Ishikawa (cell line): ENCODE results near the gene OR2M3.

ENCODE experiments used
- CEBPB ChIP-seq: IDR thresholded peaks from 2 replicates; pipeline ENCODE4 v1.6.1; 2012
- CREB1 ChIP-seq: IDR thresholded peaks from 2 replicates; pipeline ENCODE4 v1.6.1; 2012; ENCODE audit warnings: low read depth
- EGR1 ChIP-seq: IDR thresholded peaks from 2 replicates; pipeline ENCODE4 v1.6.1; 2012
- EP300 ChIP-seq: IDR thresholded peaks from 2 replicates; pipeline ENCODE4 v1.6.1; 2012; ENCODE audit warnings: borderline replicate concordance
- FOXM1 ChIP-seq: IDR thresholded peaks from 2 replicates; pipeline ENCODE4 v1.6.1; 2012; ENCODE audit warnings: low read depth, borderline replicate concordance
- NFIC ChIP-seq: IDR thresholded peaks from 2 replicates; pipeline ENCODE4 v1.6.1; 2012
- RAD21 ChIP-seq: IDR thresholded peaks from 2 replicates; pipeline ENCODE4 v1.6.1; 2012; ENCODE audit warnings: low read depth
- TAF1 ChIP-seq: IDR thresholded peaks from 2 replicates; pipeline ENCODE4 v1.6.1; 2012; ENCODE audit warnings: low read depth, mild to moderate bottlenecking
- TCF12 ChIP-seq: IDR thresholded peaks from 2 replicates; pipeline ENCODE4 v1.6.1; 2012; ENCODE audit warnings: low read depth
- TEAD4 ChIP-seq: IDR thresholded peaks from 2 replicates; pipeline ENCODE4 v1.6.1; 2012
- YY1 ChIP-seq: IDR thresholded peaks from 2 replicates; pipeline ENCODE4 v1.6.1; 2012; ENCODE audit warnings: low read depth
- ZBTB7A ChIP-seq: IDR thresholded peaks from 2 replicates; pipeline ENCODE4 v1.6.1; 2012; ENCODE audit warnings: low read depth
- TF ChIP-seq, protein P1 (sequence below): IDR thresholded peaks from 2 replicates; pipeline ENCODE4 v1.6.1; 2012
- TF ChIP-seq, protein P2 (sequence below): IDR thresholded peaks from 2 replicates; pipeline ENCODE4 v1.6.1; 2012; ENCODE audit warnings: low read depth, mild to moderate bottlenecking
- TF ChIP-seq, protein P3 (sequence below): IDR thresholded peaks from 2 replicates; pipeline ENCODE4 v1.6.1; 2012

OR2M3 gene

DNA sequence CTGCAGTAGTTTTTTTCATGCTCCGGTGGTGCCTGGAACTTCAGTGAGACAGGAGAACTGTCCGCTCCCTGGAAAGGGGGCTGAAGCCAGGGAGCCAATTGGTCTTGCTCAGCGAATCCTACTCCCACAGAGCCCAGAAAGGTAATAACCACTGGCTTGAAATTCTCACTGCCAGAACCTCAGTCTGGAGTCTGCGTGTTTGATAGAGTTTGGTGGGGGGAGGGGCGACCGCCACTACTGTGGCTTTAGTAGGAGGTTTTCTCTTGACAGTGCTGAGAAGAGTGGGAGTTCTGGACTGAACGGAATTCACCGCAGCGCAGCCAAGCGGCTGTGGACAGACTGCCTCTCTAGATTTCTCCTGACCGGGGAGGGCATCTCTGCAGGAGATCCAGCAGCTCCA, 8.0 kb upstream of the OR2M3 start:
- no peak for TF ChIP-seq NFIC

DNA sequence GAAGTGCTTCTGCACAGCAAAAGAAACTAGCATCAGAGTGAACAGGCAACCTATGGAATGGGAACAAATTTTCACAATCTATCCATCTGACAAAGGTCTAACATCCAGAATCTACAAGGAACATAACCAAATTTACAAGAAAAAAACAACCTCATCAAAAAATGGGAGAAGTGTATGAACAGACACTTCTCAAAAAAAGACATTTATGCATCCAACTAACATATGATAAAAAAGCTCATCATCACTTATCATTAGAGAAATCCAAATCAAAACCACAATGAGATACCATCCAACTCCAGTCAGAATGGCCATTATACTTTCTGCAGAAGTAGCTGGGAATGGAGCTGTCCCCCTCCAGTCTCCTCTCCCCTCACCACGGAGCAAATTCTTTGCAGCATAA, 2.9 kb upstream of the OR2M3 start:
- TF ChIP-seq EP300 (no peak), ZBTB7A (no peak), YY1 (no peak), RAD21 (no peak), TCF12 (no peak), CEBPB (no peak), CREB1 (no peak), TEAD4 (no peak), EGR1 (no peak), TAF1 (no peak), NFIC (no peak), FOXM1 (no peak)
- TF ChIP-seq, protein P1, sequence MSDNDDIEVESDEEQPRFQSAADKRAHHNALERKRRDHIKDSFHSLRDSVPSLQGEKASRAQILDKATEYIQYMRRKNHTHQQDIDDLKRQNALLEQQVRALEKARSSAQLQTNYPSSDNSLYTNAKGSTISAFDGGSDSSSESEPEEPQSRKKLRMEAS = no peak
- TF ChIP-seq, protein P2, sequence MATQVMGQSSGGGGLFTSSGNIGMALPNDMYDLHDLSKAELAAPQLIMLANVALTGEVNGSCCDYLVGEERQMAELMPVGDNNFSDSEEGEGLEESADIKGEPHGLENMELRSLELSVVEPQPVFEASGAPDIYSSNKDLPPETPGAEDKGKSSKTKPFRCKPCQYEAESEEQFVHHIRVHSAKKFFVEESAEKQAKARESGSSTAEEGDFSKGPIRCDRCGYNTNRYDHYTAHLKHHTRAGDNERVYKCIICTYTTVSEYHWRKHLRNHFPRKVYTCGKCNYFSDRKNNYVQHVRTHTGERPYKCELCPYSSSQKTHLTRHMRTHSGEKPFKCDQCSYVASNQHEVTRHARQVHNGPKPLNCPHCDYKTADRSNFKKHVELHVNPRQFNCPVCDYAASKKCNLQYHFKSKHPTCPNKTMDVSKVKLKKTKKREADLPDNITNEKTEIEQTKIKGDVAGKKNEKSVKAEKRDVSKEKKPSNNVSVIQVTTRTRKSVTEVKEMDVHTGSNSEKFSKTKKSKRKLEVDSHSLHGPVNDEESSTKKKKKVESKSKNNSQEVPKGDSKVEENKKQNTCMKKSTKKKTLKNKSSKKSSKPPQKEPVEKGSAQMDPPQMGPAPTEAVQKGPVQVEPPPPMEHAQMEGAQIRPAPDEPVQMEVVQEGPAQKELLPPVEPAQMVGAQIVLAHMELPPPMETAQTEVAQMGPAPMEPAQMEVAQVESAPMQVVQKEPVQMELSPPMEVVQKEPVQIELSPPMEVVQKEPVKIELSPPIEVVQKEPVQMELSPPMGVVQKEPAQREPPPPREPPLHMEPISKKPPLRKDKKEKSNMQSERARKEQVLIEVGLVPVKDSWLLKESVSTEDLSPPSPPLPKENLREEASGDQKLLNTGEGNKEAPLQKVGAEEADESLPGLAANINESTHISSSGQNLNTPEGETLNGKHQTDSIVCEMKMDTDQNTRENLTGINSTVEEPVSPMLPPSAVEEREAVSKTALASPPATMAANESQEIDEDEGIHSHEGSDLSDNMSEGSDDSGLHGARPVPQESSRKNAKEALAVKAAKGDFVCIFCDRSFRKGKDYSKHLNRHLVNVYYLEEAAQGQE = no peak

DNA sequence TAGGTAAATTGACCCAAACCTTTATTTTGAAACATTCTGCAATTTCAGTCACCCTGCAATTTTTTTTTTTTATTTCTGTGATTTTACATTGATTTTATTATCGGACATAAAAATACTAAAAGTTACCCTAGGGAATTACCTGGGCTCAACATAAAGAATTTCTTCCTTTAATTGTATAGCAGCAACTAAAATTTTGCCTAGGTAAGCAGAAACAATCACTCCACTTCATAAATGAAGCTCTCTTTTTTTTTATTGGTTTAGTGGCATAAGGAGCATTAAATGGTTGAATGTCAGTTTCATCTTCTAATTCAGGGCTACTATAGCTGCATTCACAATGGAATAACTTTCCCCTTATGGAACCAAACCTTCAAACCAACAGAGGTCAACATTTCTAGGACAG, 18.8 kb downstream of the OR2M3 start:
- TF ChIP-seq TCF12 (no peak), TAF1 (no peak), RAD21 (no peak), NFIC (no peak)
- TF ChIP-seq, protein P3, sequence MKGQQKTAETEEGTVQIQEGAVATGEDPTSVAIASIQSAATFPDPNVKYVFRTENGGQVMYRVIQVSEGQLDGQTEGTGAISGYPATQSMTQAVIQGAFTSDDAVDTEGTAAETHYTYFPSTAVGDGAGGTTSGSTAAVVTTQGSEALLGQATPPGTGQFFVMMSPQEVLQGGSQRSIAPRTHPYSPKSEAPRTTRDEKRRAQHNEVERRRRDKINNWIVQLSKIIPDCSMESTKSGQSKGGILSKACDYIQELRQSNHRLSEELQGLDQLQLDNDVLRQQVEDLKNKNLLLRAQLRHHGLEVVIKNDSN = no peak
- TF ChIP-seq, protein P2 = no peak

DNA sequence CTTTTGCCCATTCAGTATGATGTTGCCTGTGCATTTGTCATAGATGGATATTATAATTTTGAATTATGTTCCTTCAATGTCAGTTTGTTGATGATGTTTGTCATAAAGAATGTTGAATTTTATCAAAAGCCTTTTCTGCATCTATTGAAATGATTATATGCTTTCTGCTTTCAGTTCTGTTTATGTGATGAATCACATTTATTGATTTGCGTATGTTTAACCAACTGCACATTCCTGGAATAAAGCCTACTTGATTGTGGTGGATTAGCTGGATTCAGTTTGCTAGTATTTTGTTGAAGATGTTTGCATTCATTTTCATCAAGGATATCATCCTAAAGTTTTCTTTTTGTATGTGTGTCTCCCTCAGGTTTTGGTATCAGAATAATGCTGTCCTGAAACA, 28.5 kb downstream of the OR2M3 start:
- TF ChIP-seq TEAD4 (no peak), ZBTB7A (no peak), TAF1 (no peak)
- TF ChIP-seq, protein P2 = no peak

DNA sequence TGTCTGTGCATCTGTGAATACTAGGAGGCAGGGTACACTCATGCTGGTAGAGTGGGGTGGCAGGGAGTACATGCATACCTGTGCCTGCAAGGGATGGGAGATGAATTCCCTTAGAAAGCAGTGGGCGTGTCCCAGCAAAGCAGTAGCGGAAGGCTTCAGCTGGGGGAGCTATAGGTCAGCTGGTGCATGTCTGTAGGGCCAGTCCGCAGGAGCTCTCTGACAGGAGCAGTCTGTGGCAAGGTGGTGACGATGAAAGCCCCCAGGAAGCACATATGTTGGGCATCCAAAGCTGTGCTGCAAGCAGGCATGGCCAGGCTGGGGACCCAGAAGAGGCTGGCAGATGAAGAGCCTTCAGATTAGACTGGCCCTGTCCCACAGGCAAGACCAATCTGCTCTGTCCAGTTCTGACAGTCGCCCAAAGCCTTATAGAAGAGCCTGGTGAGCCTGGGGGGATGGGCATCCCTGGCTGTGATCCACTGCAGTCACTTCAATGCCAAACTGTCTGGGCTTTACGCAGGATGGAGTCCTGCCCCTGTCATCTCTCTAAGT, 32.4 kb downstream of the OR2M3 start:
- TF ChIP-seq TEAD4 (no peak), TAF1 (no peak), FOXM1 (no peak), CEBPB (no peak), TCF12 (no peak)
- TF ChIP-seq, protein P2 = no peak
- TF ChIP-seq, protein P3 = no peak
